Measurements from ENCODE around the gene LRFN3.
"Not testable (repeated sequence)": the region's sequence is repeated elsewhere in the genome, so short reads cannot be mapped to it uniquely, and the experiment has no call there.

Gene LRFN3

GRCh38 chr19:35937345-35938281, 1.4 kb downstream of the LRFN3 start:
- no peak for DNase-seq (ENCODE audit: low read depth in 1 of 2, low spot score in 1 of 2)

- no peak for DNase-seq (ENCODE audit: low read depth in 1 of 2, low spot score in 1 of 2)
Measured at GRCh38 chr19:35938282-35939224, 2.4 kb downstream of the LRFN3 start.

GRCh38 chr19:35939307-35940077, 3.3 kb downstream of the LRFN3 start:
- no peak for DNase-seq (ENCODE audit: low read depth in 1 of 2, low spot score in 1 of 2)

- no peak for DNase-seq (ENCODE audit: low read depth in 1 of 2, low spot score in 1 of 2)
Measured at GRCh38 chr19:35940078-35940775, 4.1 kb downstream of the LRFN3 start.

- no peak for DNase-seq (ENCODE audit: low read depth in 1 of 2, low spot score in 1 of 2)
Measured at GRCh38 chr19:35940839-35941238, 4.7 kb downstream of the LRFN3 start.

- no peak for DNase-seq (ENCODE audit: low read depth in 1 of 2, low spot score in 1 of 2)
Measured at GRCh38 chr19:35942235-35942634, 6.1 kb downstream of the LRFN3 start.

- no peak for DNase-seq (ENCODE audit: low read depth in 1 of 2, low spot score in 1 of 2)
Measured at GRCh38 chr19:35943321-35944301, 7.4 kb downstream of the LRFN3 start.

GRCh38 chr19:35944556-35944955, 8.4 kb downstream of the LRFN3 start:
- no peak for DNase-seq (ENCODE audit: low read depth in 1 of 2, low spot score in 1 of 2)

GRCh38 chr19:35945121-35945790, 9.1 kb downstream of the LRFN3 start:
- DNase-seq (ENCODE audit: low read depth in 1 of 2, low spot score in 1 of 2), result no peak

GRCh38 chr19:35946203-35946602, 10.0 kb downstream of the LRFN3 start:
- DNase-seq (ENCODE audit: low read depth in 1 of 2, low spot score in 1 of 2), result no peak

GRCh38 chr19:35949131-35949530, 13.0 kb downstream of the LRFN3 start:
- DNase-seq (ENCODE audit: low read depth in 1 of 2, low spot score in 1 of 2), result no peak

- no peak for DNase-seq (ENCODE audit: low read depth in 1 of 2, low spot score in 1 of 2)
Measured at GRCh38 chr19:35955881-35956634, 19.9 kb downstream of the LRFN3 start.

- not testable (repeated sequence) for DNase-seq (ENCODE audit: low read depth in 1 of 2, low spot score in 1 of 2)
Measured at GRCh38 chr19:35957411-35957810, 21.2 kb downstream of the LRFN3 start.

GRCh38 chr19:35958660-35959039, 22.5 kb downstream of the LRFN3 start:
- no peak for DNase-seq (ENCODE audit: low read depth in 1 of 2, low spot score in 1 of 2)

- peak; percentile 68 to 76 for DNase-seq (ENCODE audit: low read depth in 1 of 2, low spot score in 1 of 2)
Measured at GRCh38 chr19:35959040-35959967, 23.1 kb downstream of the LRFN3 start.

GRCh38 chr19:35959968-35960320, 23.8 kb downstream of the LRFN3 start:
- DNase-seq (ENCODE audit: low read depth in 1 of 2, low spot score in 1 of 2), result no peak

- DNase-seq (ENCODE audit: low read depth in 1 of 2, low spot score in 1 of 2), result no peak
Measured at GRCh38 chr19:35960432-35960972, 24.3 kb downstream of the LRFN3 start.
